IMR-90 (cell line): ENCODE results near the gene CHD3. TPM values are rescaled to one million over a fixed set of nuclear protein-coding genes. Genes with fewer than 3 reads are reported as not detected.

ENCODE experiments used
- ATAC-seq: fragments of 200-7000 bp; cut with Tn5 transposase; 2 replicates; pipeline ENCODE4 v1.9.1; 2020; ENCODE audit warnings: low read depth, mild to moderate bottlenecking, moderate library complexity
- BruUV-seq: library from RNA; stranded (reverse); fragments of 400-500 nt; replicated peaks from 2 replicates; lab custom pipeline; 2021; lab: Mats Ljungman, UMichigan
- CTCF ChIA-PET: fragments of 300-600 bp; formaldehyde crosslinking; extraction: SDS; loops from one replicate; lab custom pipeline; 2021; ENCODE audit warnings: antibody characterized with exemption; lab: Yijun Ruan, JAX
- POLR2A ChIA-PET: fragments of 300-600 bp; sonication (Branson Sonifier 250); formaldehyde crosslinking; loops from one replicate; lab custom pipeline; 2022; ENCODE audit warnings: antibody characterized with exemption; ENCODE audit not compliant: unreplicated experiment; lab: Charles Lee
- DNase-seq: peaks from one replicate; pipeline ENCODE4 v3.0.0; 2013
- H2AFZ ChIP-seq: replicated peaks from 2 replicates; pipeline ENCODE3; 2013; ENCODE audit warnings: low read length, mild to moderate bottlenecking; ENCODE audit not compliant: poor library complexity
- H2AK5ac ChIP-seq: 2 replicates; pipeline ENCODE4 v1.6.1; 2013; ENCODE audit warnings: low read depth, low read length, inconsistent platforms
- H2AK9ac ChIP-seq: replicated peaks from 2 replicates; pipeline ENCODE3; 2013; ENCODE audit warnings: mild to moderate bottlenecking, low read depth, low read length, moderate library complexity; ENCODE audit not compliant: poor library complexity
- H2BK120ac ChIP-seq: 2 replicates; pipeline ENCODE4 v1.6.1; 2013; ENCODE audit warnings: low read depth, low read length, inconsistent platforms
- H2BK15ac ChIP-seq: 3 replicates; pipeline ENCODE4 v1.6.1; 2013; ENCODE audit warnings: low read depth, low read length, inconsistent platforms
- H2BK20ac ChIP-seq: 2 replicates; pipeline ENCODE4 v1.6.1; 2013; ENCODE audit warnings: low read depth, mild to moderate bottlenecking, inconsistent platforms, low read length, moderate library complexity
- H2BK5ac ChIP-seq: 2 replicates; pipeline ENCODE4 v1.6.1; 2013; ENCODE audit warnings: mild to moderate bottlenecking, low read depth, low read length, inconsistent platforms; ENCODE audit not compliant: poor library complexity, severe bottlenecking
- H3K14ac ChIP-seq: replicated peaks from 2 replicates; pipeline ENCODE4 v1.6.1; 2013; ENCODE audit warnings: low read depth, low read length, inconsistent platforms
- H3K18ac ChIP-seq: 2 replicates; pipeline ENCODE4 v1.6.1; 2013; ENCODE audit warnings: low read depth, low read length, control low read depth
- H3K23ac ChIP-seq: 2 replicates; pipeline ENCODE4 v1.6.1; 2013; ENCODE audit warnings: low read depth, low read length, inconsistent platforms
- H3K27ac ChIP-seq: 2 replicates; pipeline ENCODE4 v1.5.1; 2013; ENCODE audit warnings: mild to moderate bottlenecking, control low read depth, low read length; ENCODE audit not compliant: insufficient read depth
- H3K27me3 ChIP-seq: 2 replicates; pipeline ENCODE4 v1.6.1; 2013; ENCODE audit warnings: low read length; ENCODE audit not compliant: control insufficient read depth, insufficient read depth
- H3K36me3 ChIP-seq: 2 replicates; pipeline ENCODE4 v1.6.1; 2013; ENCODE audit warnings: low read length, mixed read lengths; ENCODE audit not compliant: control insufficient read depth, insufficient read depth
- H3K4ac ChIP-seq: 2 replicates; pipeline ENCODE4 v1.6.1; 2013; ENCODE audit warnings: low read depth, low read length, inconsistent platforms
- H3K4me1 ChIP-seq: 2 replicates; pipeline ENCODE4 v1.6.1; 2013; ENCODE audit warnings: low read length, mixed read lengths; ENCODE audit not compliant: control insufficient read depth, insufficient read depth
- H3K4me2 ChIP-seq: 2 replicates; pipeline ENCODE4 v1.6.1; 2013; ENCODE audit warnings: low read depth, mild to moderate bottlenecking, control low read depth, low read length, moderate library complexity
- H3K4me3 ChIP-seq: 2 replicates; pipeline ENCODE4 v1.5.1; 2013; ENCODE audit warnings: low read depth, mild to moderate bottlenecking, control low read depth, low read length, moderate library complexity; ENCODE audit not compliant: insufficient read depth
- H3K56ac ChIP-seq: 2 replicates; pipeline ENCODE4 v1.6.1; 2013; ENCODE audit warnings: low read length, inconsistent platforms; ENCODE audit not compliant: insufficient read depth; ENCODE audit errors: extremely low read depth
- H3K79me1 ChIP-seq, 2 experiments: 2 replicates each; pipeline ENCODE4 v1.6.1; 2013; ENCODE audit warnings: low read length in 2 of 2, inconsistent platforms in 1 of 2, low read depth in 1 of 2
- H3K9ac ChIP-seq: 2 replicates; pipeline ENCODE4 v1.6.1; 2013; ENCODE audit warnings: low read depth, low read length, control low read depth
- H3K9me1 ChIP-seq: 2 replicates; pipeline ENCODE4 v1.6.1; 2013; ENCODE audit warnings: low read length, inconsistent platforms; ENCODE audit not compliant: insufficient read depth
- H3K9me3 ChIP-seq: 2 replicates; pipeline ENCODE4 v1.6.1; 2013; ENCODE audit warnings: low read length; ENCODE audit not compliant: control insufficient read depth, insufficient read depth
- H4K20me1 ChIP-seq: 2 replicates; pipeline ENCODE4 v1.6.1; 2013; ENCODE audit warnings: low read length, inconsistent platforms; ENCODE audit not compliant: insufficient read depth
- H4K5ac ChIP-seq: 2 replicates; pipeline ENCODE4 v1.6.1; 2013; ENCODE audit warnings: mild to moderate bottlenecking, low read depth, low read length, control low read depth
- H4K8ac ChIP-seq, 2 experiments: 2 replicates each; pipeline ENCODE4 v1.6.1; 2013; ENCODE audit warnings: low read depth in 2 of 2, low read length in 2 of 2, control low read depth in 1 of 2, inconsistent platforms in 1 of 2
- H4K91ac ChIP-seq: 2 replicates; pipeline ENCODE4 v1.6.1; 2013; ENCODE audit warnings: low read depth, low read length, inconsistent platforms; ENCODE audit not compliant: insufficient read depth
- CHD1 ChIP-seq: IDR thresholded peaks from 2 replicates; pipeline ENCODE4 v1.6.1; 2012; ENCODE audit warnings: low read depth, low read length, improper control_type of control experiment
- POLR2A ChIP-seq: IDR thresholded peaks from 2 replicates; pipeline ENCODE4 v1.6.1; 2012; ENCODE audit warnings: mild to moderate bottlenecking, low read depth, low read length
- WGBS, 2 experiments: methylation state at CpG; one replicate each; pipeline versions ENCODE4 v1.1.5 to v1.1.7; 2013; ENCODE audit warnings: missing lambda C conversion rate in 2 of 2; ENCODE audit not compliant: insufficient read length in 1 of 2; ENCODE audit errors: extremely low coverage in 2 of 2; 5-methylcytosine and 5-hydroxymethylcytosine counted together
- dilution Hi-C: fragments of 300-500 bp; cut with HindIII; formaldehyde crosslinking; loops from one replicate; pipeline ENCODE4 v1.14.3; 2018; ENCODE audit warnings: low sequenced_read_pairs; ENCODE audit not compliant: unreplicated experiment
- in situ Hi-C: fragments of 300-500 bp; cut with MboI; formaldehyde crosslinking; loops from 3 replicates; pipeline ENCODE4 v1.14.3; 2019; ENCODE audit warnings: low sequenced_read_pairs, inconsistent platforms, mixed read lengths
- intact Hi-C: fragments of 100-400 bp; cut with micrococcal nuclease; formaldehyde crosslinking; loops from 2 replicates; pipeline ENCODE4 v1.10.0; 2022
- polyA plus RNA-seq, 3 experiments: library from polyadenylated mRNA; depleted of rRNA; stranded (reverse); fragments of >200 nt; gene quantifications; 2 replicates each; pipeline ENCODE4 v1.2.3, GENCODE V29; 2012; ENCODE audit warnings: low replicate concordance in 1 of 3
- total RNA-seq: library from RNA; depleted of rRNA; stranded (reverse); fragments of >200 nt; gene quantifications from 2 replicates; pipeline ENCODE4 v1.2.3, GENCODE V29; 2012

Gene CHD3
- total and polyA plus RNA-seq, 2 of the 4 experiments (the other 2 are of a cell fraction) = 65.4 to 78.1 TPM

- Histone ChIP-seq H2AK5ac (peak overlapping the region; percentile 72), H2BK120ac (0 out of 2 replicates have a peak overlapping the region, but pooled peaks have one; percentile 0), H2BK5ac (peak overlapping the region; percentile 52), H3K27ac (peak overlapping the region; percentile 35), H3K27me3 (no peaks in the 10 kb centered on the region), H3K36me3 (peaks cover 14% of the 10 kb centered on the region; the same call in 1 of the 2 replicates), H3K14ac (peak overlapping the region; percentile 79), H3K23ac (peak overlapping the region; percentile 29; the same call in 1 of the 2 replicates), H2BK20ac (0 out of 2 replicates have a peak overlapping the region, but pooled peaks have one; percentile 42), H3K9me1 (peaks cover 9% of the 10 kb centered on the region; the same call in 1 of the 2 replicates), H3K4me3 (no peak overlapping the region), H3K9ac (peak overlapping the region; percentile 30), H2AFZ (no peak overlapping the region), H2AK9ac (peak overlapping the region; percentile 90), H3K79me1 (peaks cover 19 to 81% of the 10 kb centered on the region in 2 experiments), H3K4ac (peak overlapping the region; percentile 64), H3K4me1 (peaks cover 25% of the 10 kb centered on the region), H3K56ac (no peak overlapping the region), H3K4me2 (peak overlapping the region; percentile 93), H2BK15ac (peak overlapping the region; percentile 51; the same call in 2 of the 3 replicates), H3K18ac (no peak overlapping the region), H3K9me3 (no peaks in the 10 kb centered on the region), H4K8ac (peak overlapping the region in 1 of 2 experiments; percentile 22; a peak in 1 of 4 replicates), H4K5ac (no peak overlapping the region), H4K91ac (peak overlapping the region; percentile 34; the same call in 1 of the 2 replicates), H4K20me1 (peaks cover 72% of the 10 kb centered on the region)
- CTCF ChIA-PET = interaction anchor here (0.5 kb wide), 1 partner anchor 208 kb away, joined by 4 read pairs; no protein-coding TSS in a partner anchor
- DNase-seq (no peak), ATAC-seq (no peak)
- POLR2A ChIA-PET = no interaction called here
- in situ Hi-C loops (no loop called here), intact Hi-C loops (loop anchor here (5.0 kb wide), 1 partner anchor 269 kb away; no protein-coding TSS in a partner anchor), dilution Hi-C loops (no loop called here)
- no CpG with 5 or more reads among the region's 1 CpG for WGBS, 2 experiments
- TF ChIP-seq POLR2A = peak; percentile 3; the same call in 1 of the 2 replicates
- no peak; the same call in 1 of the 2 replicates for TF ChIP-seq CHD1
- no TSS peak for BruUV-seq
These were observed 47.7 kb upstream of the CHD3 start for GRCh38 chr17:7840875-7841274.
